Adrenal gland (tissue), 5 donors: ENCODE results near the gene OOSP1.

ENCODE experiments used
- POLR2A ChIP-seq, 2 donors: fragments of 450-650 bp; IDR thresholded peaks; one replicate each; pipeline ENCODE4 v1.6.1; 2017; ENCODE audit warnings: antibody characterized with exemption in 2 of 2, mild to moderate bottlenecking in 2 of 2, moderate library complexity in 1 of 2
- TF ChIP-seq, protein P1 (sequence below), 6 experiments: fragments of 450-650 bp in 4 of 6; fragments of 200-600 bp in 2 of 6; sonication (generic) in 1 of 6; IDR thresholded peaks; 1 replicate in 5 of 6; 2 replicates in 1 of 6; pipeline versions ENCODE4 v1.5.1 to v1.8.0; 2016 to 2021; ENCODE audit warnings: antibody characterized with exemption in 6 of 6, mild to moderate bottlenecking in 2 of 6, moderate library complexity in 1 of 6
- donor health status: DM: no; HTN: no; CAD: no.

DNA sequence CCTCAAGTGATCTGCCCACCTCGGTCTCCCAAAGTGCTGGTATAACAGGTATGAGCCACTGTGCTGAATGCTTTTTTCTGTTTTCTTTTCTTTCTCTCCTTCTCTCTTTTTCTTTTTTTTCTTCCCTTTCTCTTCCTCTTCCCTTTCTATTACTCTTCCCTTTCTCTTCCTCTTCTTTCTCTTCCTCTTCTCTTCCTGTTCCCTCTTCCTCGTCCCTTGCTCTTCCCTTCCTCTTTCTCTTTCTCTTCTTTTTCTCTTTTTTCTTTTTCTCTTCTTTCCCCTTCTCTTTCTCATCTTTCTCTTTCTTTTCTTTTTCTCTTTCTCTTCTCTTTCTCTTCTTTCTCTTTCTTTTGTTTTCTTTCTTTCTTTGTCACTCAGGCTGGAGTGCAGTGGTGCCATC lies 1.2 kb downstream of the OOSP1 start:
- TF ChIP-seq, protein P1, sequence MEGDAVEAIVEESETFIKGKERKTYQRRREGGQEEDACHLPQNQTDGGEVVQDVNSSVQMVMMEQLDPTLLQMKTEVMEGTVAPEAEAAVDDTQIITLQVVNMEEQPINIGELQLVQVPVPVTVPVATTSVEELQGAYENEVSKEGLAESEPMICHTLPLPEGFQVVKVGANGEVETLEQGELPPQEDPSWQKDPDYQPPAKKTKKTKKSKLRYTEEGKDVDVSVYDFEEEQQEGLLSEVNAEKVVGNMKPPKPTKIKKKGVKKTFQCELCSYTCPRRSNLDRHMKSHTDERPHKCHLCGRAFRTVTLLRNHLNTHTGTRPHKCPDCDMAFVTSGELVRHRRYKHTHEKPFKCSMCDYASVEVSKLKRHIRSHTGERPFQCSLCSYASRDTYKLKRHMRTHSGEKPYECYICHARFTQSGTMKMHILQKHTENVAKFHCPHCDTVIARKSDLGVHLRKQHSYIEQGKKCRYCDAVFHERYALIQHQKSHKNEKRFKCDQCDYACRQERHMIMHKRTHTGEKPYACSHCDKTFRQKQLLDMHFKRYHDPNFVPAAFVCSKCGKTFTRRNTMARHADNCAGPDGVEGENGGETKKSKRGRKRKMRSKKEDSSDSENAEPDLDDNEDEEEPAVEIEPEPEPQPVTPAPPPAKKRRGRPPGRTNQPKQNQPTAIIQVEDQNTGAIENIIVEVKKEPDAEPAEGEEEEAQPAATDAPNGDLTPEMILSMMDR (IDR thresholded peaks at IDR 0.05), result no peak
- no peak for TF ChIP-seq POLR2A (IDR thresholded peaks at IDR 0.05)
